HepG2 (cell line): ENCODE results near the gene BTBD17. TPM values are rescaled to one million over a fixed set of nuclear protein-coding genes. Genes with fewer than 3 reads are reported as not detected.

Experiments
- CEBPG ChIP-seq: IDR thresholded peaks from 2 replicates; pipeline ENCODE4 v1.6.1; 2016
- CTCF ChIP-seq: sonication (generic); formaldehyde crosslinking; IDR thresholded peaks from 2 replicates; pipeline ENCODE4 v1.5.0; 2020; ENCODE audit warnings: mild to moderate bottlenecking, missing genetic modification reagents, moderate library complexity
- DNMT3B ChIP-seq: conservative IDR thresholded peaks from 2 replicates; pipeline ENCODE4 v1.6.1; 2016; ENCODE audit warnings: missing biosample characterization, control low read depth
- EED ChIP-seq: sonication (generic); formaldehyde crosslinking; IDR thresholded peaks from 2 replicates; pipeline ENCODE4 v1.5.0; 2020; ENCODE audit warnings: mild to moderate bottlenecking, missing genetic modification reagents
- JUN ChIP-seq: sonication (generic); formaldehyde crosslinking; IDR thresholded peaks from 2 replicates; pipeline ENCODE4 v1.4.0; 2020; ENCODE audit warnings: mild to moderate bottlenecking, missing genetic modification reagents
- MIER3 ChIP-seq: IDR thresholded peaks from 2 replicates; pipeline ENCODE4 v1.6.1; 2016; ENCODE audit warnings: missing compliant biosample characterization, borderline replicate concordance
- MTF1 ChIP-seq: sonication (generic); formaldehyde crosslinking; IDR thresholded peaks from 2 replicates; pipeline ENCODE4 v1.5.0; 2020; ENCODE audit warnings: missing genetic modification reagents
- NONO ChIP-seq, 2 experiments: fragments of 450-650 bp in 1 of 2; sonication (generic) in 1 of 2; formaldehyde crosslinking in 1 of 2; IDR thresholded peaks in 1 of 2; conservative IDR thresholded peaks in 1 of 2; 2 replicates each; pipeline versions ENCODE4 v1.6.1 to v1.8.0; 2017 to 2022; ENCODE audit warnings: mild to moderate bottlenecking in 1 of 2, missing genetic modification reagents in 1 of 2, moderate library complexity in 1 of 2
- RXRA ChIP-seq: sonication (generic); formaldehyde crosslinking; IDR thresholded peaks from 2 replicates; pipeline ENCODE4 v1.5.1; 2020; ENCODE audit warnings: missing genetic modification reagents
- SP2 ChIP-seq: sonication (generic); formaldehyde crosslinking; IDR thresholded peaks from 2 replicates; pipeline ENCODE4 v1.5.1; 2020; ENCODE audit warnings: mild to moderate bottlenecking, missing genetic modification reagents
- XBP1 ChIP-seq: sonication (generic); formaldehyde crosslinking; IDR thresholded peaks from 2 replicates; pipeline ENCODE4 v1.5.0; 2020; ENCODE audit warnings: missing genetic modification reagents
- XRCC5 ChIP-seq: fragments of 200-400 bp; formaldehyde crosslinking; optimal IDR thresholded peaks from 2 replicates; pipeline ENCODE3; 2017; ENCODE audit warnings: mild to moderate bottlenecking, low read length
- YEATS4 ChIP-seq: sonication (generic); formaldehyde crosslinking; IDR thresholded peaks from 2 replicates; pipeline ENCODE4 v1.4.0; 2020; ENCODE audit warnings: missing genetic modification reagents, borderline replicate concordance
- ZNF235 ChIP-seq: sonication (generic); formaldehyde crosslinking; IDR thresholded peaks from 2 replicates; pipeline ENCODE4 v1.8.1; 2023; ENCODE audit warnings: mild to moderate bottlenecking, missing genetic modification reagents, borderline replicate concordance
- ZNF382 ChIP-seq: sonication (generic); formaldehyde crosslinking; IDR thresholded peaks from 2 replicates; pipeline ENCODE4 v1.5.0; 2020; ENCODE audit warnings: missing genetic modification reagents, mild to moderate bottlenecking, borderline replicate concordance
- ZNF563 ChIP-seq: sonication (generic); formaldehyde crosslinking; IDR thresholded peaks from 2 replicates; pipeline ENCODE4 v1.8.0; 2022; ENCODE audit warnings: mild to moderate bottlenecking, moderate library complexity, missing genetic modification reagents
- ZNF792 ChIP-seq: IDR thresholded peaks from 2 replicates; pipeline ENCODE4 v1.6.1; 2016
- ZSCAN20 ChIP-seq: sonication (generic); formaldehyde crosslinking; IDR thresholded peaks from 2 replicates; pipeline ENCODE4 v1.4.0; 2020; ENCODE audit warnings: missing genetic modification reagents, mild to moderate bottlenecking, borderline replicate concordance
- ZSCAN25 ChIP-seq: sonication (generic); formaldehyde crosslinking; IDR thresholded peaks from 2 replicates; pipeline ENCODE4 v1.8.0; 2022; ENCODE audit warnings: mild to moderate bottlenecking, missing genetic modification reagents
- polyA plus RNA-seq, 8 experiments: library from polyadenylated mRNA; depleted of rRNA in 3 of 8; stranded (reverse) in 7 of 8; unstranded in 1 of 8; fragments of >200 nt; fragmentation: Illumina TruSeq in 4 of 8; extraction: Trizol in 4 of 8; gene quantifications; 2 replicates each; pipeline versions ENCODE4 v1.2.1 to v1.2.3, GENCODE V29; 2011 to 2016; ENCODE audit warnings: low read depth in 4 of 8, missing spikeins in 1 of 8, mixed read lengths in 1 of 8; ENCODE audit not compliant: insufficient read depth in 1 of 8
- total RNA-seq, 5 experiments: library from RNA; depleted of rRNA; stranded (reverse); fragments of >200 nt; fragmentation: Illumina TruSeq; extraction: Trizol; gene quantifications; 2 replicates each; pipeline ENCODE4 v1.2.3, GENCODE V29; 2016; ENCODE audit warnings: low read depth in 1 of 5
- TF ChIP-seq, protein P1 (sequence below): sonication (generic); formaldehyde crosslinking; IDR thresholded peaks from 2 replicates; pipeline ENCODE4 v1.4.0; 2020; ENCODE audit warnings: missing genetic modification reagents, borderline replicate concordance
- TF ChIP-seq, protein P2 (sequence below): sonication (generic); formaldehyde crosslinking; IDR thresholded peaks from 2 replicates; pipeline ENCODE4 v1.9.0; 2021; ENCODE audit warnings: missing genetic modification reagents, mild to moderate bottlenecking, borderline replicate concordance
- TF ChIP-seq, protein P3 (sequence below): fragments of 450-650 bp; IDR thresholded peaks from 2 replicates; pipeline ENCODE4 v1.6.1; 2017

The BTBD17 gene
- total and polyA plus RNA-seq, 2 of the 13 experiments (the other 11 are each of a cell fraction or from before 2014, with no cell fraction given): not detected

DNA sequence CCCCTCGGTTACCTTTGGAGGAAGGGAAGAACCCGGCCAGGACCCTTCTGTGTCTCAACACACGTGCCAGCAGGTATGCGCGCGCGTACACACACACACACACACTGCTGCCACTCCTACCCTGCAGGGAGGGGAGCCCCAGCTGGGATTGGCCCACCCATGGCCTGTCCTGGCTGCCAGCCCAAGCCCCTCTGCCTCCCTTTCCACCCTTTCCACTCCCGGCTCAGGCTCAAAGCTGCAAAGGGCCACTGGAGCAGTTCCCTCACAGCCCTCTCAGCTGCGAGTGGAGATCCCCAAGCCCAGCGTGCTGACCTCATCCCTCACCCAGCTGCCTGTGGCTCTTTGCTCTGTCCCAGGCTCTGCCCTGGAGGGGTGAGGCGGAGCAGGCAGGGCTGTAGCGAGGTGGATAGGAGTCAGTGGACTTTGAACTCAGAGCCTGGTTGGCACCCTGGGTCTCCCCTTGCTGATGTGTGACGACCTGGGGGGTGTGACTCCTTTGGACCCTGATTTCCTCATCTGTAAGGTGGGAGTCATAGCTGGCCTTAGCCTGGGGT is 21.1 kb downstream of the BTBD17 start (continued):
- TF ChIP-seq, protein P1, sequence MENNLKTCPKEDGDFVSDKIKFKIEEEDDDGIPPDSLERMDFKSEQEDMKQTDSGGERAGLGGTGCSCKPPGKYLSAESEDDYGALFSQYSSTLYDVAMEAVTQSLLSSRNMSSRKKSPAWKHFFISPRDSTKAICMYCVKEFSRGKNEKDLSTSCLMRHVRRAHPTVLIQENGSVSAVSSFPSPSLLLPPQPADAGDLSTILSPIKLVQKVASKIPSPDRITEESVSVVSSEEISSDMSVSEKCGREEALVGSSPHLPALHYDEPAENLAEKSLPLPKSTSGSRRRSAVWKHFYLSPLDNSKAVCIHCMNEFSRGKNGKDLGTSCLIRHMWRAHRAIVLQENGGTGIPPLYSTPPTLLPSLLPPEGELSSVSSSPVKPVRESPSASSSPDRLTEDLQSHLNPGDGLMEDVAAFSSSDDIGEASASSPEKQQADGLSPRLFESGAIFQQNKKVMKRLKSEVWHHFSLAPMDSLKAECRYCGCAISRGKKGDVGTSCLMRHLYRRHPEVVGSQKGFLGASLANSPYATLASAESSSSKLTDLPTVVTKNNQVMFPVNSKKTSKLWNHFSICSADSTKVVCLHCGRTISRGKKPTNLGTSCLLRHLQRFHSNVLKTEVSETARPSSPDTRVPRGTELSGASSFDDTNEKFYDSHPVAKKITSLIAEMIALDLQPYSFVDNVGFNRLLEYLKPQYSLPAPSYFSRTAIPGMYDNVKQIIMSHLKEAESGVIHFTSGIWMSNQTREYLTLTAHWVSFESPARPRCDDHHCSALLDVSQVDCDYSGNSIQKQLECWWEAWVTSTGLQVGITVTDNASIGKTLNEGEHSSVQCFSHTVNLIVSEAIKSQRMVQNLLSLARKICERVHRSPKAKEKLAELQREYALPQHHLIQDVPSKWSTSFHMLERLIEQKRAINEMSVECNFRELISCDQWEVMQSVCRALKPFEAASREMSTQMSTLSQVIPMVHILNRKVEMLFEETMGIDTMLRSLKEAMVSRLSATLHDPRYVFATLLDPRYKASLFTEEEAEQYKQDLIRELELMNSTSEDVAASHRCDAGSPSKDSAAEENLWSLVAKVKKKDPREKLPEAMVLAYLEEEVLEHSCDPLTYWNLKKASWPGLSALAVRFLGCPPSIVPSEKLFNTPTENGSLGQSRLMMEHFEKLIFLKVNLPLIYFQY: no peak
- TF ChIP-seq DNMT3B (CRISPR knock-in tag) (no peak), XRCC5 (peak; percentile 31), RXRA (peak; percentile 26; the same call in 1 of the 2 replicates), XBP1 (CRISPR knock-in tag) (no peak), SP2 (no peak), EED (CRISPR knock-in tag) (no peak), YEATS4 (CRISPR knock-in tag) (no peak), MTF1 (CRISPR knock-in tag) (no peak), ZNF792 (CRISPR knock-in tag) (no peak), ZSCAN25 (CRISPR knock-in tag) (peak; percentile 99), ZNF563 (0 out of 2 replicates have a peak, but pooled peaks have one; percentile 29), CTCF (CRISPR knock-in tag) (no peak), JUN (CRISPR knock-in tag) (peak; percentile 60; the same call in 1 of the 2 replicates), ZSCAN20 (CRISPR knock-in tag) (no peak), ZNF235 (CRISPR knock-in tag) (no peak), ZNF382 (CRISPR knock-in tag) (no peak), CEBPG (CRISPR knock-in tag) (no peak), NONO (IDR thresholded peaks at IDR 0.05) (no peak), NONO (CRISPR knock-in tag; conservative IDR thresholded peaks at IDR 0.05) (no peak), MIER3 (CRISPR knock-in tag) (no peak)
- TF ChIP-seq, protein P2, sequence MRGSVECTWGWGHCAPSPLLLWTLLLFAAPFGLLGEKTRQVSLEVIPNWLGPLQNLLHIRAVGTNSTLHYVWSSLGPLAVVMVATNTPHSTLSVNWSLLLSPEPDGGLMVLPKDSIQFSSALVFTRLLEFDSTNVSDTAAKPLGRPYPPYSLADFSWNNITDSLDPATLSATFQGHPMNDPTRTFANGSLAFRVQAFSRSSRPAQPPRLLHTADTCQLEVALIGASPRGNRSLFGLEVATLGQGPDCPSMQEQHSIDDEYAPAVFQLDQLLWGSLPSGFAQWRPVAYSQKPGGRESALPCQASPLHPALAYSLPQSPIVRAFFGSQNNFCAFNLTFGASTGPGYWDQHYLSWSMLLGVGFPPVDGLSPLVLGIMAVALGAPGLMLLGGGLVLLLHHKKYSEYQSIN (CRISPR knock-in tag): no peak
- TF ChIP-seq, protein P3, sequence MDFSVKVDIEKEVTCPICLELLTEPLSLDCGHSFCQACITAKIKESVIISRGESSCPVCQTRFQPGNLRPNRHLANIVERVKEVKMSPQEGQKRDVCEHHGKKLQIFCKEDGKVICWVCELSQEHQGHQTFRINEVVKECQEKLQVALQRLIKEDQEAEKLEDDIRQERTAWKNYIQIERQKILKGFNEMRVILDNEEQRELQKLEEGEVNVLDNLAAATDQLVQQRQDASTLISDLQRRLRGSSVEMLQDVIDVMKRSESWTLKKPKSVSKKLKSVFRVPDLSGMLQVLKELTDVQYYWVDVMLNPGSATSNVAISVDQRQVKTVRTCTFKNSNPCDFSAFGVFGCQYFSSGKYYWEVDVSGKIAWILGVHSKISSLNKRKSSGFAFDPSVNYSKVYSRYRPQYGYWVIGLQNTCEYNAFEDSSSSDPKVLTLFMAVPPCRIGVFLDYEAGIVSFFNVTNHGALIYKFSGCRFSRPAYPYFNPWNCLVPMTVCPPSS: no peak
